IMR-90 (cell line): Measurements from ENCODE around the gene ALK. TPM values are rescaled to one million over a fixed set of nuclear protein-coding genes. Genes with fewer than 3 reads are reported as not detected.

ENCODE experiments used
- ATAC-seq: fragments of 200-7000 bp; cut with Tn5 transposase; 2 replicates; pipeline ENCODE4 v1.9.1; 2020; ENCODE audit warnings: low read depth, mild to moderate bottlenecking, moderate library complexity
- BruUV-seq: library from RNA; stranded (reverse); fragments of 400-500 nt; replicated peaks from 2 replicates; lab custom pipeline; 2021; lab: Mats Ljungman, UMichigan
- CTCF ChIA-PET: fragments of 300-600 bp; formaldehyde crosslinking; extraction: SDS; loops from one replicate; lab custom pipeline; 2021; ENCODE audit warnings: antibody characterized with exemption; lab: Yijun Ruan, JAX
- POLR2A ChIA-PET: fragments of 300-600 bp; sonication (Branson Sonifier 250); formaldehyde crosslinking; loops from one replicate; lab custom pipeline; 2022; ENCODE audit warnings: antibody characterized with exemption; ENCODE audit not compliant: unreplicated experiment; lab: Charles Lee
- DNase-seq: peaks from one replicate; pipeline ENCODE4 v3.0.0; 2013
- H2AFZ ChIP-seq: replicated peaks from 2 replicates; pipeline ENCODE3; 2013; ENCODE audit warnings: low read length, mild to moderate bottlenecking; ENCODE audit not compliant: poor library complexity
- H2AK5ac ChIP-seq: 2 replicates; pipeline ENCODE4 v1.6.1; 2013; ENCODE audit warnings: low read depth, low read length, inconsistent platforms
- H2AK9ac ChIP-seq: replicated peaks from 2 replicates; pipeline ENCODE3; 2013; ENCODE audit warnings: mild to moderate bottlenecking, low read depth, low read length, moderate library complexity; ENCODE audit not compliant: poor library complexity
- H2BK120ac ChIP-seq: 2 replicates; pipeline ENCODE4 v1.6.1; 2013; ENCODE audit warnings: low read depth, low read length, inconsistent platforms
- H2BK15ac ChIP-seq: 3 replicates; pipeline ENCODE4 v1.6.1; 2013; ENCODE audit warnings: low read depth, low read length, inconsistent platforms
- H2BK20ac ChIP-seq: 2 replicates; pipeline ENCODE4 v1.6.1; 2013; ENCODE audit warnings: low read depth, mild to moderate bottlenecking, inconsistent platforms, low read length, moderate library complexity
- H2BK5ac ChIP-seq: 2 replicates; pipeline ENCODE4 v1.6.1; 2013; ENCODE audit warnings: mild to moderate bottlenecking, low read depth, low read length, inconsistent platforms; ENCODE audit not compliant: poor library complexity, severe bottlenecking
- H3K14ac ChIP-seq: replicated peaks from 2 replicates; pipeline ENCODE4 v1.6.1; 2013; ENCODE audit warnings: low read depth, low read length, inconsistent platforms
- H3K18ac ChIP-seq: 2 replicates; pipeline ENCODE4 v1.6.1; 2013; ENCODE audit warnings: low read depth, low read length, control low read depth
- H3K23ac ChIP-seq: 2 replicates; pipeline ENCODE4 v1.6.1; 2013; ENCODE audit warnings: low read depth, low read length, inconsistent platforms
- H3K27ac ChIP-seq: 2 replicates; pipeline ENCODE4 v1.5.1; 2013; ENCODE audit warnings: mild to moderate bottlenecking, control low read depth, low read length; ENCODE audit not compliant: insufficient read depth
- H3K27me3 ChIP-seq: 2 replicates; pipeline ENCODE4 v1.6.1; 2013; ENCODE audit warnings: low read length; ENCODE audit not compliant: control insufficient read depth, insufficient read depth
- H3K36me3 ChIP-seq: 2 replicates; pipeline ENCODE4 v1.6.1; 2013; ENCODE audit warnings: low read length, mixed read lengths; ENCODE audit not compliant: control insufficient read depth, insufficient read depth
- H3K4ac ChIP-seq: 2 replicates; pipeline ENCODE4 v1.6.1; 2013; ENCODE audit warnings: low read depth, low read length, inconsistent platforms
- H3K4me1 ChIP-seq: 2 replicates; pipeline ENCODE4 v1.6.1; 2013; ENCODE audit warnings: low read length, mixed read lengths; ENCODE audit not compliant: control insufficient read depth, insufficient read depth
- H3K4me2 ChIP-seq: 2 replicates; pipeline ENCODE4 v1.6.1; 2013; ENCODE audit warnings: low read depth, mild to moderate bottlenecking, control low read depth, low read length, moderate library complexity
- H3K4me3 ChIP-seq: 2 replicates; pipeline ENCODE4 v1.5.1; 2013; ENCODE audit warnings: low read depth, mild to moderate bottlenecking, control low read depth, low read length, moderate library complexity; ENCODE audit not compliant: insufficient read depth
- H3K56ac ChIP-seq: 2 replicates; pipeline ENCODE4 v1.6.1; 2013; ENCODE audit warnings: low read length, inconsistent platforms; ENCODE audit not compliant: insufficient read depth; ENCODE audit errors: extremely low read depth
- H3K79me1 ChIP-seq, 2 experiments: 2 replicates each; pipeline ENCODE4 v1.6.1; 2013; ENCODE audit warnings: low read length in 2 of 2, inconsistent platforms in 1 of 2, low read depth in 1 of 2
- H3K9ac ChIP-seq: 2 replicates; pipeline ENCODE4 v1.6.1; 2013; ENCODE audit warnings: low read depth, low read length, control low read depth
- H3K9me1 ChIP-seq: 2 replicates; pipeline ENCODE4 v1.6.1; 2013; ENCODE audit warnings: low read length, inconsistent platforms; ENCODE audit not compliant: insufficient read depth
- H3K9me3 ChIP-seq: 2 replicates; pipeline ENCODE4 v1.6.1; 2013; ENCODE audit warnings: low read length; ENCODE audit not compliant: control insufficient read depth, insufficient read depth
- H4K20me1 ChIP-seq: 2 replicates; pipeline ENCODE4 v1.6.1; 2013; ENCODE audit warnings: low read length, inconsistent platforms; ENCODE audit not compliant: insufficient read depth
- H4K5ac ChIP-seq: 2 replicates; pipeline ENCODE4 v1.6.1; 2013; ENCODE audit warnings: mild to moderate bottlenecking, low read depth, low read length, control low read depth
- H4K8ac ChIP-seq, 2 experiments: 2 replicates each; pipeline ENCODE4 v1.6.1; 2013; ENCODE audit warnings: low read depth in 2 of 2, low read length in 2 of 2, control low read depth in 1 of 2, inconsistent platforms in 1 of 2
- H4K91ac ChIP-seq: 2 replicates; pipeline ENCODE4 v1.6.1; 2013; ENCODE audit warnings: low read depth, low read length, inconsistent platforms; ENCODE audit not compliant: insufficient read depth
- MAZ ChIP-seq: IDR thresholded peaks from 2 replicates; pipeline ENCODE4 v1.6.1; 2012; ENCODE audit warnings: low read depth, mild to moderate bottlenecking, low read length, improper control_type of control experiment, moderate library complexity, borderline replicate concordance
- NFE2L2 ChIP-seq: fragments of 150-350 bp; IDR thresholded peaks from 2 replicates; pipeline ENCODE4 v1.6.1; 2016; ENCODE audit warnings: low read depth, mild to moderate bottlenecking, low read length
- RCOR1 ChIP-seq: IDR thresholded peaks from 2 replicates; pipeline ENCODE4 v1.6.1; 2012; ENCODE audit warnings: mild to moderate bottlenecking, low read length, improper control_type of control experiment; ENCODE audit not compliant: insufficient replicate concordance
- WGBS, 2 experiments: methylation state at CpG; one replicate each; pipeline versions ENCODE4 v1.1.5 to v1.1.7; 2013; ENCODE audit warnings: missing lambda C conversion rate in 2 of 2; ENCODE audit not compliant: insufficient read length in 1 of 2; ENCODE audit errors: extremely low coverage in 2 of 2; 5-methylcytosine and 5-hydroxymethylcytosine counted together
- dilution Hi-C: fragments of 300-500 bp; cut with HindIII; formaldehyde crosslinking; loops from one replicate; pipeline ENCODE4 v1.14.3; 2018; ENCODE audit warnings: low sequenced_read_pairs; ENCODE audit not compliant: unreplicated experiment
- in situ Hi-C: fragments of 300-500 bp; cut with MboI; formaldehyde crosslinking; loops from 3 replicates; pipeline ENCODE4 v1.14.3; 2019; ENCODE audit warnings: low sequenced_read_pairs, inconsistent platforms, mixed read lengths
- intact Hi-C: fragments of 100-400 bp; cut with micrococcal nuclease; formaldehyde crosslinking; loops from 2 replicates; pipeline ENCODE4 v1.10.0; 2022
- polyA plus RNA-seq, 3 experiments: library from polyadenylated mRNA; depleted of rRNA; stranded (reverse); fragments of >200 nt; gene quantifications; 2 replicates each; pipeline ENCODE4 v1.2.3, GENCODE V29; 2012; ENCODE audit warnings: low replicate concordance in 1 of 3
- total RNA-seq: library from RNA; depleted of rRNA; stranded (reverse); fragments of >200 nt; gene quantifications from 2 replicates; pipeline ENCODE4 v1.2.3, GENCODE V29; 2012

Gene ALK
- total and polyA plus RNA-seq, 2 of the 4 experiments (the other 2 are of a cell fraction) = not detected

GRCh38 chr2:29216609-29216909, 704.8 kb downstream of the ALK start:
- H2BK15ac ChIP-seq = no peak overlapping the region
- H3K27ac ChIP-seq = no peak overlapping the region
- peak overlapping the region; percentile 22; the same call in 1 of the 2 replicates for H2AK5ac ChIP-seq
- H4K8ac ChIP-seq = no peak overlapping the region
- H3K27me3 ChIP-seq = peaks cover 14% of the 10 kb centered on the region
- no peak overlapping the region for H2BK20ac ChIP-seq
- H3K9ac ChIP-seq = no peak overlapping the region
- no peak overlapping the region for H4K91ac ChIP-seq
- ChIA-PET POLR2A (no interaction called here), CTCF (no interaction called here)
- peak overlapping the region; percentile 79 for H2BK5ac ChIP-seq
- H3K79me1 ChIP-seq = no peaks in the 10 kb centered on the region
- H3K4ac ChIP-seq = no peak overlapping the region
- H3K36me3 ChIP-seq = no peaks in the 10 kb centered on the region
- dilution Hi-C loops = no loop called here
- H2BK120ac ChIP-seq = no peak overlapping the region
- ATAC-seq = no peak
- no peak overlapping the region for H3K4me3 ChIP-seq
- DNase-seq = no peak
- in situ Hi-C loops = no loop called here
- no peak overlapping the region for H3K18ac ChIP-seq
- H3K14ac ChIP-seq = no peak overlapping the region
- no peak overlapping the region for H2AFZ ChIP-seq
- no peak overlapping the region for H4K5ac ChIP-seq
- H3K4me2 ChIP-seq = no peak overlapping the region
- no peaks in the 10 kb centered on the region for H4K20me1 ChIP-seq
- WGBS, 2 experiments = 88 to 100% methylated on average over 4 to 5 of the region's 5 CpGs
- H3K9me3 ChIP-seq = no peaks in the 10 kb centered on the region
- H3K4me1 ChIP-seq = peaks cover 2% of the 10 kb centered on the region; the same call in 1 of the 2 replicates
- H3K56ac ChIP-seq = no peak overlapping the region
- intact Hi-C loops = no loop called here
- no peak overlapping the region for H2AK9ac ChIP-seq
- BruUV-seq = no TSS peak
- TF ChIP-seq NFE2L2 = no peak
- TF ChIP-seq MAZ = no peak
- no peak for TF ChIP-seq RCOR1
- peaks cover 3% of the 10 kb centered on the region; the same call in 1 of the 2 replicates for H3K9me1 ChIP-seq
- no peak overlapping the region for H3K23ac ChIP-seq
